Activated naive CD4-positive, alpha-beta T cell treated with anti-CD3 and anti-CD28 coated beads for 36 hours (primary cell): ENCODE data around the gene DST. TPM values are rescaled to one million over a fixed set of nuclear protein-coding genes. Genes with fewer than 3 reads are reported as not detected.
"Not testable (repeated sequence)": the region's sequence is repeated elsewhere in the genome, so short reads cannot be mapped to it uniquely, and the experiment has no call there.

Experiments
- CTCF ChIA-PET: fragments of 350-600 bp; sonication (Branson Sonifier 250); formaldehyde crosslinking; loops from one replicate; lab custom pipeline; 2021; ENCODE audit warnings: antibody characterized with exemption; lab: Charles Lee
- DNase-seq: peaks from one replicate; pipeline ENCODE4 v3.0.0-alpha.2; 2020
- H3K27ac Mint-ChIP-seq: one replicate; pipeline ENCODE4 v1.8.0; 2021; ENCODE audit warnings: mild to moderate bottlenecking, mixed read lengths
- H3K27me3 Mint-ChIP-seq: one replicate; pipeline ENCODE4 v1.8.0; 2021; ENCODE audit warnings: low read depth, mixed read lengths
- H3K36me3 Mint-ChIP-seq: one replicate; pipeline ENCODE4 v1.8.0; 2021; ENCODE audit warnings: low read depth, mixed read lengths
- H3K4me1 Mint-ChIP-seq: one replicate; pipeline ENCODE4 v1.8.0; 2021; ENCODE audit warnings: low read depth, mixed read lengths
- H3K4me3 Mint-ChIP-seq: one replicate; pipeline ENCODE4 v1.8.0; 2021; ENCODE audit warnings: mild to moderate bottlenecking, moderate library complexity, mixed read lengths
- H3K9me3 Mint-ChIP-seq: one replicate; pipeline ENCODE4 v1.8.0; 2021; ENCODE audit warnings: mixed read lengths
- intact Hi-C: fragments of 100-400 bp; cut with micrococcal nuclease; formaldehyde crosslinking; loops from one replicate; pipeline ENCODE4 v1.15.1; 2023
- total RNA-seq, 2 experiments: library from RNA; stranded (reverse); gene quantifications; one replicate each; pipeline ENCODE4 v1.2.3, GENCODE V29; 2021

DST gene
- total RNA-seq, 2 experiments from 2014 or later, result 5.2 to 5.8 TPM

DNA sequence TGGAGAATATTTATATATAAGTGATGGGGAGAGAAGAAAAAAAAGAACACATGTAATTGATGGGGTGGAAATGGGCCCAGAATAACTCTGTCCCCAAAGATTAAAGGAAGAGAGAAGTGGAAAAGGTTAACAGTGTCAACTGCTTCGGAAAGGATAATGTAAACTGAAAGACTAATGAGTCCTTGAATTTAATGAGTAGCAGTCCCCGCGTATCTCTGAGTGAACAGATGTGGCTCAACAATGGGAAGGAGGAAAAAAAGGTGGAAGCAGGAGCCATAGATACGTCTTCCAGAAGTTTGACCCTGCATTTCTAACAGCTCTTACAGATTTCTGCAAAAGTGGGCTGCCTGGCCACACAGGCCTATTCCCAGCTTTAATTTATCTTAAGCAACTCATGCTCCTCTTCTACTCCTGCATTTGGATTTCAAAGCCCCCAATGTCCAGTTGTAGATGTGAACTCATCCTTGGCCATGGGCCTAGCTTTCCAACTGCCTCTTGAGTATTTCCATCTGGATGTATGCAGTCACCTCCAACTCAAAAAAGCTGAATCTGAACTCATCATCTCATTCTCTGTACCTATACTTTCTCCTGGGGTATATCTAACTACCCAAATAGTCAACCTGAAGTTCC lies 61.3 kb downstream of the DST start:
- CTCF ChIA-PET, result interaction anchor here (0.7 to 3.7 kb wide), 2 partner anchors 11 to 220 kb away, joined by 4 to 23 read pairs; no protein-coding TSS in a partner anchor
- no peak for DNase-seq
- no peak overlapping the region for H3K4me3 Mint-ChIP-seq
- H3K27ac Mint-ChIP-seq, result no peak overlapping the region
- H3K36me3 Mint-ChIP-seq, result no peaks in the 10 kb centered on the region
- H3K9me3 Mint-ChIP-seq, result no peaks in the 10 kb centered on the region
- H3K27me3 Mint-ChIP-seq, result no peaks in the 10 kb centered on the region
- intact Hi-C loops, result no loop called here
- H3K4me1 Mint-ChIP-seq, result no peaks in the 10 kb centered on the region

DNA sequence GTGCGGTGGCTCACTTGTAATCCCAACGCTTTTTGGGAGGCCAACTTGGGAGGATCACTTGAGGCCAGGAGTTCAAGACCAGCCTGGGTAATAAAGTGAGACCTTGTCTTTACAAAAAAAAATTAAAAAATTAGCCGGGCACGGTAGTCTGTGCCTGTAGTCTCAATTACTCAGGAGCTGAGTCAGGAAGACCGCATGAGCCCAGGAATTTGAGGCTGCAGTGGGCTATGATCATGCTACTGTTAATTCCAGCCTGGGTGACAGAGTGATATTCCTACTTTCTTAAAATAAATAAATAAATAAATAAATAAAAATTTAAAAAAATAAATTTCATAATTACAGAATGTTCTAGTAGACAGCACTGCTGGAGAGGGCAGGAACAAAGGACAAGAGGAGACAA lies 62.4 kb downstream of the DST start:
- no peak overlapping the region for H3K4me3 Mint-ChIP-seq
- H3K36me3 Mint-ChIP-seq, result no peaks in the 10 kb centered on the region
- no peaks in the 10 kb centered on the region for H3K27me3 Mint-ChIP-seq
- CTCF ChIA-PET, result interaction anchor here (3.7 kb wide), 1 partner anchor 10 kb away, joined by 23 read pairs; no protein-coding TSS in a partner anchor
- H3K27ac Mint-ChIP-seq, result no peak overlapping the region
- H3K9me3 Mint-ChIP-seq, result no peaks in the 10 kb centered on the region
- DNase-seq, result no peak
- intact Hi-C loops, result no loop called here
- H3K4me1 Mint-ChIP-seq, result no peaks in the 10 kb centered on the region

GRCh38 chr6:56579155-56579851 lies 63.4 kb downstream of the DST start:
- Mint-ChIP-seq H3K9me3 (no peaks in the 10 kb centered on the region), H3K4me3 (no peak overlapping the region), H3K4me1 (no peaks in the 10 kb centered on the region), H3K27me3 (no peaks in the 10 kb centered on the region), H3K36me3 (no peaks in the 10 kb centered on the region), H3K27ac (no peak overlapping the region)
- no peak for DNase-seq
- CTCF ChIA-PET, result interaction anchor here (0.7 to 3.7 kb wide), 2 partner anchors 9 to 323 kb away, joined by 3 to 23 read pairs; no protein-coding TSS in a partner anchor
- intact Hi-C loops, result no loop called here

DNA sequence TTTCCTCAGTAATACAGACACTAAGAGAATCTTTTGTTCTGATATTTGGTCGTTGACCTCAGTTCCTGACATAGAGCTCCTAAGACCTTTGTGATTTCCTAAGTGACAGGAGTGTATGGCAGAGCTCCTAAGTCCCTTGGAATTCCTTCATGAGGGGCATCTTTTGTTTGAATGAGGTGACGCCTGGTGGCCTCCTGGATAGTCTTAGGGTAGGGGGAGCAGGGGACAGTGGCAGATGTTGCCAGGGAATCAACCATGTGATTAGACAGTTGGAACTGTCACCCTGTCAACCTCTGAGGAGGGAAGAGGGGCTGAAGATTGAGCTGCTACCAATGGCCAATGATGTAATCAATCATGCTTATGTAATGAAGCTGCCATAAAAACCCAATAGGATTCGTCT lies 67.0 kb downstream of the DST start:
- H3K27ac Mint-ChIP-seq, result no peak overlapping the region

GRCh38 chr6:56574292-56574691 lies 68.4 kb downstream of the DST start:
- no peaks in the 10 kb centered on the region for H3K9me3 Mint-ChIP-seq
- DNase-seq, result no peak
- CTCF ChIA-PET, result no interaction called here
- no peak overlapping the region for H3K27ac Mint-ChIP-seq
- H3K4me3 Mint-ChIP-seq, result no peak overlapping the region
- intact Hi-C loops, result no loop called here
- no peaks in the 10 kb centered on the region for H3K4me1 Mint-ChIP-seq
- H3K27me3 Mint-ChIP-seq, result no peaks in the 10 kb centered on the region
- no peaks in the 10 kb centered on the region for H3K36me3 Mint-ChIP-seq

More for the DNA sequence above, 67.0 kb downstream of the DST start:
- CTCF ChIA-PET, result interaction anchor here (0.6 to 3.3 kb wide), 3 partner anchors 18 to 268 kb away, joined by 4 to 30 read pairs (median 4); no protein-coding TSS in a partner anchor
- Mint-ChIP-seq H3K9me3 (no peaks in the 10 kb centered on the region), H3K4me1 (no peaks in the 10 kb centered on the region), H3K27me3 (no peaks in the 10 kb centered on the region), H3K4me3 (no peak overlapping the region), H3K36me3 (no peaks in the 10 kb centered on the region)
- DNase-seq, result no peak
- intact Hi-C loops, result no loop called here

- no peak overlapping the region for H3K4me3 Mint-ChIP-seq
- no peak overlapping the region for H3K27ac Mint-ChIP-seq
- H3K36me3 Mint-ChIP-seq, result no peaks in the 10 kb centered on the region
- no peak for DNase-seq
- no peaks in the 10 kb centered on the region for H3K9me3 Mint-ChIP-seq
- H3K4me1 Mint-ChIP-seq, result no peaks in the 10 kb centered on the region
- CTCF ChIA-PET, result no interaction called here
- intact Hi-C loops, result no loop called here
- H3K27me3 Mint-ChIP-seq, result no peaks in the 10 kb centered on the region
Observed at GRCh38 chr6:56573624-56574023, 69.1 kb downstream of the DST start.

- Mint-ChIP-seq H3K4me1 (no peaks in the 10 kb centered on the region), H3K36me3 (no peaks in the 10 kb centered on the region), H3K9me3 (no peaks in the 10 kb centered on the region), H3K27me3 (no peaks in the 10 kb centered on the region), H3K27ac (no peak overlapping the region), H3K4me3 (no peak overlapping the region)
- DNase-seq, result no peak
- intact Hi-C loops, result no loop called here
- CTCF ChIA-PET, result interaction anchor here (0.7 to 1.0 kb wide), 2 partner anchors 20 to 446 kb away, joined by 3 to 4 read pairs; no protein-coding TSS in a partner anchor
Observed at GRCh38 chr6:56572788-56573471, 69.8 kb downstream of the DST start.

GRCh38 chr6:56571605-56572004 lies 71.1 kb downstream of the DST start:
- no peak overlapping the region for H3K27ac Mint-ChIP-seq
- no peaks in the 10 kb centered on the region for H3K9me3 Mint-ChIP-seq
- H3K36me3 Mint-ChIP-seq, result no peaks in the 10 kb centered on the region
- DNase-seq, result no peak
- intact Hi-C loops, result loop anchor here (2.0 kb wide), 1 partner anchor 1295 kb away; no protein-coding TSS in a partner anchor
- no peaks in the 10 kb centered on the region for H3K27me3 Mint-ChIP-seq
- CTCF ChIA-PET, result interaction anchor here (0.6 to 2.8 kb wide), 14 partner anchors 9 to 387 kb away, joined by 3 to 23 read pairs (median 5); no protein-coding TSS in a partner anchor
- no peak overlapping the region for H3K4me3 Mint-ChIP-seq
- no peaks in the 10 kb centered on the region for H3K4me1 Mint-ChIP-seq

- H3K4me3 Mint-ChIP-seq, result no peak overlapping the region
- CTCF ChIA-PET, result interaction anchor here (0.7 to 2.8 kb wide), 29 partner anchors 9 to 255 kb away, joined by 3 to 23 read pairs (median 5); no protein-coding TSS in a partner anchor
- H3K4me1 Mint-ChIP-seq, result no peaks in the 10 kb centered on the region
- no peaks in the 10 kb centered on the region for H3K9me3 Mint-ChIP-seq
- no peak for DNase-seq
- intact Hi-C loops, result loop anchor here (1.0 to 2.0 kb wide), 4 partner anchors 23 to 1294 kb away; no protein-coding TSS in a partner anchor
- no peaks in the 10 kb centered on the region for H3K36me3 Mint-ChIP-seq
- no peaks in the 10 kb centered on the region for H3K27me3 Mint-ChIP-seq
- H3K27ac Mint-ChIP-seq, result no peak overlapping the region
Observed at GRCh38 chr6:56570413-56571359, 72.0 kb downstream of the DST start.

DNA sequence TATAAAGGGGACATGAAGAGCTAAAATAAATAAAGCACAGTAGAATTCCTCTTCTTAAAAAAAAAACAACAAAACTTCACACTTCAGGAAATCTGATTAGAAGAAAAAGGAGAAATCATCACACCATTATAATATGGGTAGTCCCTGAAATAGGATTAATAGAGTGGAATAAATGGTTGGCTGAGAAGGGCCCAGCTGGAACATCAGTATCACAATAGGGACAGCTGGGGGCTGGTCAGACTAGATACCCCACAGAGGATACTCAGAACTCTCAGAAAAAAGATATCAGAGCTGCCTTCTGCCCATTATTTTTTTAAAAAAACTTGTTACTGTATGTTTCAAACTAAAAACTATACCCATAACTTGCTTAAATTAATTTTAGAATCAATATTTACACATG lies 75.2 kb downstream of the DST start:
- Mint-ChIP-seq H3K9me3 (peaks cover 4% of the 10 kb centered on the region), H3K4me1 (no peaks in the 10 kb centered on the region), H3K27ac (no peak overlapping the region), H3K36me3 (peaks cover 2% of the 10 kb centered on the region), H3K27me3 (no peaks in the 10 kb centered on the region), H3K4me3 (no peak overlapping the region)
- no peak for DNase-seq
- CTCF ChIA-PET, result interaction anchor here (0.6 to 0.9 kb wide), 3 partner anchors 18 to 167 kb away, joined by 3 to 5 read pairs (median 3); no protein-coding TSS in a partner anchor
- intact Hi-C loops, result no loop called here

DNA sequence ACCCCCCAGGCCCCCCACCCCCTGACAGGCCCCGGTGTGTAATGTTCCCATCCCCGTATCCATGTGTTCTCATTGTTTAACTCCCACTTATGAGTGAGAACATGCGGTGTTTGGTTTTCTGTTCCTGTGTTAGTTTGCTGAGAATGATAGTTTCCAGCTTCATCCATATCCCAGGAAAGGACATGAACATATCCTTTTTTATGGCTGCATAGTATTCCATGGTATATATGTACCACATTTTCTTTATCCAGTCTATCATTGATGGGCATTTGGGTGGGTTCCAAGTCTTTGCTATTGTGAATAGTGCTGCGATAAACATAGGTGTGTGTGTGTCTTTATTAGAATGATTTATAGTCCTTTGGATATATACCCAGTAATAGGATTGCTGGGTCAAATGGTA lies 80.0 kb downstream of the DST start:
- H3K4me1 Mint-ChIP-seq, DNase-seq, intact Hi-C loops, H3K9me3 Mint-ChIP-seq, CTCF ChIA-PET, H3K27me3 Mint-ChIP-seq, H3K27ac Mint-ChIP-seq, H3K36me3 Mint-ChIP-seq, H3K4me3 Mint-ChIP-seq: not testable (repeated sequence)
